Sciatic nerve (tissue), 2 donors: ENCODE data around the gene RNASE8. TPM values are rescaled to one million over a fixed set of nuclear protein-coding genes. Genes with fewer than 3 reads are reported as not detected.
"Not testable (repeated sequence)": the region's sequence is repeated elsewhere in the genome, so short reads cannot be mapped to it uniquely, and the experiment has no call there.

ENCODE experiments used
- ATAC-seq: fragments of 200-7000 bp; cut with Tn5 transposase; one replicate; pipeline ENCODE4 v1.9.1; 2020; ENCODE audit warnings: mild to moderate bottlenecking, moderate library complexity
- DNase-seq: peaks from one replicate; pipeline ENCODE4 v3.0.0-alpha.2; 2020; ENCODE audit warnings: low spot score
- intact Hi-C: fragments of 100-400 bp; cut with DNase I; formaldehyde crosslinking; loops from one replicate; pipeline ENCODE4 v1.14.2; 2022
- total RNA-seq: library from RNA; stranded (reverse); fragmentation: NEBNext Ultra II Directional; extraction: Animal tissue kit (Norgen Biotek cat#: 25700); gene quantifications from one replicate; pipeline ENCODE4 v1.2.1, GENCODE V29; 2021
- donor health status: DM: no; HTN: no; CAD: no.
- donor health status: DM: no; HTN: no; CAD: no.

RNASE8 gene, protein sequence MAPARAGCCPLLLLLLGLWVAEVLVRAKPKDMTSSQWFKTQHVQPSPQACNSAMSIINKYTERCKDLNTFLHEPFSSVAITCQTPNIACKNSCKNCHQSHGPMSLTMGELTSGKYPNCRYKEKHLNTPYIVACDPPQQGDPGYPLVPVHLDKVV
- total RNA-seq: not detected

DNA sequence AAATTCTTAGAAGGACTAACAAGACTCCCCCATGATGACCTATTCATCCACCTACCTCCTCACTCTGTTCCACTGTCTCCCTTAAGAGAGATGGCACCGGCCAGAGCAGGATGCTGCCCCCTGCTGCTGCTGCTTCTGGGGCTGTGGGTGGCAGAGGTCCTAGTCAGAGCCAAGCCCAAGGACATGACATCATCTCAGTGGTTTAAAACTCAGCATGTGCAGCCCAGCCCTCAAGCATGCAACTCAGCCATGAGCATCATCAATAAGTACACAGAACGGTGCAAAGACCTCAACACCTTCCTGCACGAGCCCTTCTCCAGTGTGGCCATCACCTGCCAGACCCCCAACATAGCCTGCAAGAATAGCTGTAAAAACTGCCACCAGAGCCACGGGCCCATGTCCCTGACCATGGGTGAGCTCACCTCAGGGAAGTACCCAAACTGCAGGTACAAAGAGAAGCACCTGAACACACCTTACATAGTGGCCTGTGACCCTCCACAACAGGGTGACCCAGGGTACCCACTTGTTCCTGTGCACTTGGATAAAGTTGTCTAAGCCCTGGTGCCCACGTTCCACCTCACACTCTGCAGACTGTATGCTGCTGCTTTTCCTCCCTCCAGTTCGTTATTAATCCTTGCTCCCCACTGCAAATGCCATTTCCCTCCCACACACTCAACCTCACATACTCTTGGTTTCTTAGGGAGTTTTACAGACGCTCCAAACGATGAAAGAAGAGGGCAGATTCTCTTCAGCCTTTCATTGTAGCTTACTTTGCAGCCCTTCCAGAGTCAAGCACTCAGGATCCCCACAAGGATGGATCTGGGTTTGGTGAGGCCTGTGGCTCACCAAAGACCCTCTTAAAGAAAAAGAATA lies at the start of gene RNASE8:
Gene RNASE8 (plus strand): TSS at position 20 of the 873 bp plus-strand sequence. CDS start 71 bp downstream, at position 91.
- ATAC-seq (no peak), DNase-seq (no peak)
- intact Hi-C loops: no loop called here

DNA sequence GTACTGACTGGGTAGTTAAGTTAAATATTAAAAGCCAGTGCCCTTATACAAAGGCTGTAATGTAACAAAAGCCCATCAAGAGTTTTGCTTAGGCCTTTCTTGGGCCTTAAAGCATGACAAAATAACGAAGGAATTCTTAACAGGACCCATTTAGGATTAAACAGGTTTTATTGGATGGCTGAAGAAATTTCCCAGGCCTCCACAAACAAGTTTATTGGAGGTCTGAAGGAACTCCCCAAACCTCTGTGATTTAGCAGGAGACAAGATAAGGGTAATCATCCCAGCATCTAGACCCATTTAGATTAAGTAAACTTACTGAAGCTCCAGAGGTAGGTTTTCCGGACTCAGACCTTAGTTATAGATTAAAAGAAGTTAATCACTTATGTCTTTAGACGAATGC lies 47.9 kb upstream of the RNASE8 start:
- DNase-seq, intact Hi-C loops, ATAC-seq: not testable (repeated sequence)

GRCh38 chr14:21011136-21011535 lies 46.5 kb upstream of the RNASE8 start:
- ATAC-seq: no peak
- no peak for DNase-seq
- intact Hi-C loops: no loop called here

- ATAC-seq: peak; percentile 89
- DNase-seq: peak; percentile 94
- intact Hi-C loops: loop anchor here (5.0 kb wide), 1 partner anchor 78 kb away; no protein-coding TSS in a partner anchor
Measured at GRCh38 chr14:21014761-21015190, 42.8 kb upstream of the RNASE8 start.

DNA sequence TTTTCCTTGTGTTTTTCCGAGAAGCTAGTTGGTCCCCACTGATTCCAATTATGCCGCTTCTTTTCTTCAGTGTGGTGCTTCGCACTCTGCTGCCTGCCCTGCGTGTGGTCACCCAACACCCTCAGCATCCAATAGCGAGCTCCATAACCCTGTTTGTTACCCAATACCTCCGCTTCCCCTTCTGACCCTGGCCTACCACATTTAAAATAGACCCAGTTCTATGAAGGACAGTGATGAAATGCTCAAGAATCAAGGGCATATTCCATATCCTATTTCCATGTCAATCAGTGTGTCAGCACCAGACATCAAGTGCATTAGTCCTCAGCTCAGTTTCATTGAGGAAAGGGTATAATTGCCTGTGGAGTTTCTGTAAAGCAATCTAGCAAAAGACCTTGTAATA lies 42.3 kb upstream of the RNASE8 start:
- ATAC-seq (peak; percentile 38), DNase-seq (no peak)
- intact Hi-C loops: loop anchor here (5.0 kb wide), 1 partner anchor 77 kb away; no protein-coding TSS in a partner anchor

- intact Hi-C loops: loop anchor here (5.0 kb wide), 1 partner anchor 76 kb away; no protein-coding TSS in a partner anchor
- ATAC-seq (peak; percentile 21), DNase-seq (no peak)
Measured at GRCh38 chr14:21016413-21017190, 41.0 kb upstream of the RNASE8 start.

DNA sequence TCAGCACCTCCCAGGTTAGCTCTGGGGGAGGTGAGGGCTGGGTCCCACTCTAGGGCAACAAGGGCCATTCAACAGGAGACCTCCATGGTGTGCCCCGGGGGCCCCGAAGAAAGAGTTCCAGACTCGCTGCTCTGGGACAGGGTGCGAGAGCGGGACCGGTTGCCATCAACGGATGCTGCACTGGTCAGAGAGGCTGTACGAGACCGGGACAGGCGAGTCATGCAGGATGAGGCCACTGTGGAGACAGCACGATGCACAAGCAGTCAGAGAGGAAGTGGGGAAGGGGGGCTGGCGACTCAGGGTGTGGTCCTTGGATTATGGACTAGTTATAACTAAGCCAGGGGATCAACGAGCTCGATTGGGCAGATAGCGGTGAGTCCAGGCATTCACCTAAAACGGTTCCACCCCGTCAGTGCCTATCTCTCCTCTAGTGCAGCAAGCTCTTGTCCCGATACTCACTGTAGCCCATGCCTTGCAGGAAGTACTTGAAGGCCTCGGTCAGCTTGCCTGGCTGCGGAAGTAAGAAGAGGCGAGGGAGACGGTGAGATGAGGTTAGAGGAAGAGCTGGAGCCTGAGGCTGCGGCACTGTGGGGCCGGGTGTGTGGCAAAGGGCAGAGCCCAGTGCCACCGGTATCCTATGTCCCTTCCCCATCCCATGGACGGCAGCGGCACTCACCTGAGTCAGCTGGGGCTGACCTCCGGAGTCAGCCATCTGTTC lies 39.9 kb upstream of the RNASE8 start:
- ATAC-seq (no peak), DNase-seq (no peak)
- intact Hi-C loops: loop anchor here (5.0 kb wide), 1 partner anchor 75 kb away; no protein-coding TSS in a partner anchor

GRCh38 chr14:21018286-21018685 lies 39.3 kb upstream of the RNASE8 start:
- ATAC-seq (no peak), DNase-seq (no peak)
- intact Hi-C loops: loop anchor here (5.0 kb wide), 1 partner anchor 74 kb away; no protein-coding TSS in a partner anchor

- DNase-seq (no peak), ATAC-seq (no peak)
- intact Hi-C loops: loop anchor here (5.0 kb wide), 1 partner anchor 74 kb away; no protein-coding TSS in a partner anchor
Measured at GRCh38 chr14:21018781-21019180, 38.8 kb upstream of the RNASE8 start.

DNA sequence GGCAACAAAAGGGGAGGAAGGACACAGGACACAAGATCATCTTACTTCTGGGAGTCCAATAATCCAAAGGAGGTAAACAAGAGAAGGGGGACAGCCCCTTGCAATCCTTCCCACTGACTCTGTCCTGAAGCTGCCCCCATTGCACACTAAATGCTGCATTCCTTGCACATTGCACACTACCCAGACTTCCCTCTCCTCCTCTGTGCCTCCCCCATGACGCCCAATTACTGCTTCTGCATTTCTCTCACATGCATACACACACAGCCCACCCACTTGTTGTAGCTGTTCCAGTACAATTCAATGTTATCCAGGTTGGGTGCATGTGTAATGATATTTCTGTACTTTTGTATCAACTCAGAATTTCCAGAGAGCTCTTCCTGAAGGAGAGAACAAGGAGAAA lies 38.3 kb upstream of the RNASE8 start:
- no peak for ATAC-seq
- no peak for DNase-seq
- intact Hi-C loops: loop anchor here (5.0 kb wide), 1 partner anchor 73 kb away; no protein-coding TSS in a partner anchor

DNA sequence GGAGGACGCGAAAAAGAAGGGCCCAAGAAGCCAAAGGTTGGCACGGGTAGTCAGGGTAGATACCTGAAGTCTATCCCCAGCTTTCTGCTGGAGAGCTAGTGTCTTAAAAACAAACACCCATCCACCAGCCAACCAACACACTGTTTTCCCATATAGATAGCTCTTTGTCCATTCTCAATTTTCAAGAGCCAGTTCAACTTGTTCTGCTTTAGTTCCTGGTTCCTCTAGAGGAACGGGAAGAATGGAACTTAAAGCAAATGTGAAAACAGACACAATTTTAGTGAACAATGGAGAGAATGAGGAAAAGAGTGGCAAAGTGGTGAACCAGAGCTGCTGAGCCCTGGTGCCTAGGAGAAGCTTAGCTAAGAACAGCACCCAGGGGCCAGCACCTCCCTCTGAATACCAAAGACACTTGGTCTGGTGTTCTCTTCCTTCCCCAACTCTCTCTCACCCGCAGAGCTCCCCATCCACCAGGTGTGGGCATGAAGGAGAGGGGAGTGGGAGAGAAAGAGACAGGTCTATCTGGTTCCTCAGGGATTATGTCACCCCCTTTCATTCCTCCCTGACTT lies 36.6 kb upstream of the RNASE8 start:
- no peak for DNase-seq
- intact Hi-C loops: no loop called here
- ATAC-seq: no peak

- ATAC-seq (no peak), DNase-seq (no peak)
- intact Hi-C loops: no loop called here
Measured at GRCh38 chr14:21022686-21023085, 34.9 kb upstream of the RNASE8 start.

DNA sequence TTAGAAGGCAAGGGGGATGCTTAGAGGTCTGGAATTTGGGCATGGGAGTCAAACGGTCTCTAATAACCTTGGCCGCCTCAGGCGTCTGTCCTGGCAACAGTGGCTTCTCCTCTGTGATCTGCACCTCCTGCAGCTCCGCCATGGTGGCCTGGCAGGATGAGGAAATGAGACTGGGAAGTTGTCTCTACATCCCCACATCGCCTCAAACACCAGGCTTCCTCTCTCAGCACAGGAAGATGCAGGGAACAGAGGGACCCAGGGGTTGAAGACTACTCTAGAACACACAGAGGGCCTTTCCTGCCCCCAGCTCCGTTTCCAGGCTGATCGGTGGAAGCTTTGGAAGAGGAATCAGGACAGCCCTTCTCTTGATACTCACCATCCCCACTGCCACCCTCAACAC lies 34.4 kb upstream of the RNASE8 start:
- intact Hi-C loops: no loop called here
- DNase-seq: no peak
- ATAC-seq: no peak

GRCh38 chr14:21023817-21024584 lies 33.6 kb upstream of the RNASE8 start:
- ATAC-seq: no peak
- intact Hi-C loops: no loop called here
- DNase-seq: no peak

- peak; percentile 85 for ATAC-seq
- intact Hi-C loops: no loop called here
- DNase-seq: peak; percentile 86
Measured at GRCh38 chr14:21024585-21025370, 32.8 kb upstream of the RNASE8 start, which contains the start of gene NDRG2. Gene NDRG2, minus strand, starts transcription at chr14:21025061. Its CDS starts 1,746 bp downstream, at chr14:21023315.

DNA sequence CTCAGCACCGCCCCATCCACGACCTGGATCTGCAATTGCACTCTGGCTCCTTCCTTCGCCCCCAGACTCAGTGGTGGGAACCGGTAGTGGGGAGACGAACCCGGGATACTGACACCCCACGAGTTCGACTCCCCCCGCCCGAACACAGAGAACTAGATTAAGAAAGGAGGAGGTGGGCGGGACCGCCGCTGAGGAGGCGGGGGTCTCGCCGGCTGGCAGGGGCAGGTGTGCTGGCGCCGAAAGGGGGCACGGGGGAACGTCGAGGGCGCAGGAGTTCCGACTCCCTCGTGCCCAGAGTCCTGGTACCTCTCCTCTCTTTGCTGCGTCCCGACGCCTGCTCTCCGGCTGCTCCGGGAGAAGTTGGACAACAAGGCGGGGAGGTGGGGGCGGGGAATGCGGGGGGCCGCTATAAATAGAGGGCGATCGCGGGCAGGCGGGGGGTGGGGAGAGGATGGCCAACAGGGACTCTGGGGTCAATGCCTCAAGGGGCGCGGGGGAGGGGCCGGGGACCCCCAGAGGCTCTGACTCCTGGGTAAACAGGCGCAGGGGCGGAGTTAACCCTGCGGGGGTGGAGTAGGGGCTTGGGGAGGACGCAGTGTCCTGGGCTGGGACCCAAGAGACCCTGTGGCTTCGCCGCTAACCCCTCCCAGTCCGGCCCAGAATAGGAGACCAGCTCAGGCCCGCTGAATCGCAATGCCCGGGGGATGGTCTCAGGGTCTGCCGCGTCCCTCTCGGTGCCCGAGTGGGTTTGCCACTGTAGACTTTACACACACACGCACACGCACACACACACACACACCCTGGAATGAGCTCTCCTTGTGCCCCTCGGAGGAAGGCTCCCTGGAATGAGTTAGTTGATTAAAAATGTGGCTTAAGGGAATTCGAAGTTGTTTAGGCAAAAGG lies 32.0 kb upstream of the RNASE8 start:
- intact Hi-C loops: no loop called here
- peak; percentile 88 for DNase-seq
- ATAC-seq: peak; percentile 89
